ENCODE measurements around the gene WDR62.

The WDR62 gene

GRCh38 chr19:36153126-36153525 is 98.4 kb downstream of the WDR62 start:
- H3K27ac ChIP-seq: no peak overlapping the region
- TF ChIP-seq CTCF (conservative IDR thresholded peaks at IDR 0.05): no peak
